CD4-positive, alpha-beta T cell (primary cell): ENCODE data around the gene ATPAF1. TPM values are rescaled to one million over a fixed set of nuclear protein-coding genes. Genes with fewer than 3 reads are reported as not detected.

ENCODE experiments used
- ATAC-seq: fragments of 200-7000 bp; cut with Tn5 transposase; one replicate; pipeline ENCODE4 v1.10.0; 2022; ENCODE audit warnings: mild to moderate bottlenecking; ENCODE audit not compliant: poor library complexity
- CTCF ChIA-PET: fragments of 350-600 bp; sonication (Branson Sonifier 250); formaldehyde crosslinking; loops from one replicate; lab custom pipeline; 2021; ENCODE audit warnings: antibody characterized with exemption, inconsistent platforms; lab: Charles Lee
- POLR2A ChIA-PET: fragments of 350-600 bp; sonication (Branson Sonifier 250); formaldehyde crosslinking; loops from one replicate; lab custom pipeline; 2021; ENCODE audit warnings: antibody characterized with exemption, inconsistent platforms; lab: Charles Lee
- DNase-seq, 14 experiments: peaks; one replicate each; pipeline ENCODE4 v3.0.0-alpha.2; 2013 to 2020; ENCODE audit warnings: mixed read lengths in 2 of 14
- H3K27ac ChIP-seq, 2 donors: one replicate each; pipeline versions ENCODE4 v1.5.1 to v1.7.0; 2013; ENCODE audit warnings: low read length in 2 of 2, low read depth in 1 of 2, mild to moderate bottlenecking in 1 of 2
- H3K27me3 ChIP-seq, 2 experiments: 1 replicate in 1 of 2; 2 replicates in 1 of 2; pipeline versions ENCODE4 v1.6.1 to v1.7.0; 2013; ENCODE audit warnings: low read length in 2 of 2, control low read depth in 1 of 2, mild to moderate bottlenecking in 1 of 2, moderate library complexity in 1 of 2; ENCODE audit not compliant: insufficient read depth in 2 of 2, control insufficient read depth in 1 of 2
- H3K36me3 ChIP-seq: one replicate; pipeline ENCODE4 v1.6.1; 2013; ENCODE audit warnings: low read length, control low read depth; ENCODE audit not compliant: insufficient read depth
- H3K4me1 ChIP-seq: one replicate; pipeline ENCODE4 v1.6.1; 2013; ENCODE audit warnings: low read length, control low read depth; ENCODE audit not compliant: insufficient read depth
- H3K4me3 ChIP-seq: one replicate; pipeline ENCODE4 v1.5.1; 2013; ENCODE audit warnings: mild to moderate bottlenecking, low read length, moderate library complexity
- H3K9me3 ChIP-seq, 2 experiments: 1 replicate in 1 of 2; 2 replicates in 1 of 2; pipeline versions ENCODE4 v1.6.1 to v1.7.0; 2013; ENCODE audit warnings: low read length in 2 of 2, mild to moderate bottlenecking in 2 of 2, control low read depth in 1 of 2, moderate library complexity in 1 of 2; ENCODE audit not compliant: control insufficient read depth in 1 of 2, insufficient read depth in 1 of 2
- H3K27ac Mint-ChIP-seq: one replicate; pipeline ENCODE4 v1.8.0; 2020; ENCODE audit warnings: mixed read lengths
- H3K27me3 Mint-ChIP-seq: one replicate; pipeline ENCODE4 v1.8.0; 2021; ENCODE audit warnings: mixed read lengths
- H3K36me3 Mint-ChIP-seq: one replicate; pipeline ENCODE4 v1.8.0; 2021; ENCODE audit warnings: low read depth, mixed read lengths
- H3K4me1 Mint-ChIP-seq: one replicate; pipeline ENCODE4 v1.8.0; 2021; ENCODE audit warnings: low read depth, mixed read lengths
- H3K4me3 Mint-ChIP-seq: one replicate; pipeline ENCODE4 v1.8.0; 2020; ENCODE audit warnings: mild to moderate bottlenecking, mixed read lengths
- H3K9me3 Mint-ChIP-seq: one replicate; pipeline ENCODE4 v1.8.0; 2020; ENCODE audit warnings: mixed read lengths
- intact Hi-C, 2 experiments: fragments of 100-400 bp; cut with DNase I in 1 of 2; cut with micrococcal nuclease in 1 of 2; formaldehyde crosslinking; loops; one replicate each; pipeline versions ENCODE4 v1.15.1 to v1.9.0; 2023 to 2025; cut with DNase I, micrococcal nuclease
- total RNA-seq, 174 experiments: library from RNA in 2 of 174; stranded (reverse) in 2 of 174; gene quantifications; one replicate each; pipeline ENCODE4 v1.2.3 and lab custom pipeline; 2021 to 2026
- TF ChIP-seq, protein P1 (sequence below): fragments of 200-600 bp; IDR thresholded peaks from one replicate; pipeline ENCODE4 v1.8.0; 2022; ENCODE audit warnings: antibody characterized with exemption, mild to moderate bottlenecking

Gene ATPAF1
- total RNA-seq, 2 experiments from 2014 or later: 10.1 to 12.4 TPM

DNA sequence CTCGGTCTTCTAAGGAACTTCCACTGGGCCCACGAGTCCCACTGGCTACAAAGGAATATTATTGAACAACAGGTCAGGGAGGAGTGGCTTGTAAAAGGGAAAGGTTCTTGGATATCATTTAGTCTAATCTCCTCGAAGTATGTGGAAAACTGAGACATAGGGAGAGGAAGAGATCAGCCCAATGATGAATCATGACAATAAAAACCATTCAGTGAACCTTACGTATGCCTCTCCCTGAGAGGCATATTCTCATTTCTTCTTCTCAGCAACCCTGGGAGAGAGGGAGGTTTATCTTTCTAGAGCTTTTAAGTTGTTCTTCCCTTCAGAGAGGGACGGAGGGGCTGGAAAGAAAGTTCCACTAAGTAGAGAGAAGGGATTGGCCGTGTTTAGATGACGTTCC lies 46.2 kb downstream of the ATPAF1 start:
- Histone ChIP-seq H3K27ac (no peak overlapping the region), H3K4me1 (peaks cover 7% of the 10 kb centered on the region), H3K9me3 (no peaks in the 10 kb centered on the region), H3K36me3 (no peaks in the 10 kb centered on the region), H3K27me3 (no peaks in the 10 kb centered on the region), H3K4me3 (no peak overlapping the region)
- H3K4me1 Mint-ChIP-seq: peaks cover 10% of the 10 kb centered on the region
- no peaks in the 10 kb centered on the region for H3K27me3 Mint-ChIP-seq
- H3K4me3 Mint-ChIP-seq: no peak overlapping the region
- ATAC-seq (no peak), DNase-seq (no peak)
- intact Hi-C loops: no loop called here
- ChIA-PET CTCF (no interaction called here), POLR2A (interaction anchor here (0.9 to 1.6 kb wide), 2 partner anchors 8 to 18 kb away, joined by 3 to 6 read pairs; partner anchors contain the start of gene MKNK1)
- H3K36me3 Mint-ChIP-seq: no peaks in the 10 kb centered on the region
- no peak overlapping the region for H3K27ac Mint-ChIP-seq
- H3K9me3 Mint-ChIP-seq: no peaks in the 10 kb centered on the region
- TF ChIP-seq, protein P1, sequence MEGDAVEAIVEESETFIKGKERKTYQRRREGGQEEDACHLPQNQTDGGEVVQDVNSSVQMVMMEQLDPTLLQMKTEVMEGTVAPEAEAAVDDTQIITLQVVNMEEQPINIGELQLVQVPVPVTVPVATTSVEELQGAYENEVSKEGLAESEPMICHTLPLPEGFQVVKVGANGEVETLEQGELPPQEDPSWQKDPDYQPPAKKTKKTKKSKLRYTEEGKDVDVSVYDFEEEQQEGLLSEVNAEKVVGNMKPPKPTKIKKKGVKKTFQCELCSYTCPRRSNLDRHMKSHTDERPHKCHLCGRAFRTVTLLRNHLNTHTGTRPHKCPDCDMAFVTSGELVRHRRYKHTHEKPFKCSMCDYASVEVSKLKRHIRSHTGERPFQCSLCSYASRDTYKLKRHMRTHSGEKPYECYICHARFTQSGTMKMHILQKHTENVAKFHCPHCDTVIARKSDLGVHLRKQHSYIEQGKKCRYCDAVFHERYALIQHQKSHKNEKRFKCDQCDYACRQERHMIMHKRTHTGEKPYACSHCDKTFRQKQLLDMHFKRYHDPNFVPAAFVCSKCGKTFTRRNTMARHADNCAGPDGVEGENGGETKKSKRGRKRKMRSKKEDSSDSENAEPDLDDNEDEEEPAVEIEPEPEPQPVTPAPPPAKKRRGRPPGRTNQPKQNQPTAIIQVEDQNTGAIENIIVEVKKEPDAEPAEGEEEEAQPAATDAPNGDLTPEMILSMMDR: no peak

- DNase-seq: no peak
These were observed 48.4 kb downstream of the ATPAF1 start for GRCh38 chr1:46619656-46620258.

DNA sequence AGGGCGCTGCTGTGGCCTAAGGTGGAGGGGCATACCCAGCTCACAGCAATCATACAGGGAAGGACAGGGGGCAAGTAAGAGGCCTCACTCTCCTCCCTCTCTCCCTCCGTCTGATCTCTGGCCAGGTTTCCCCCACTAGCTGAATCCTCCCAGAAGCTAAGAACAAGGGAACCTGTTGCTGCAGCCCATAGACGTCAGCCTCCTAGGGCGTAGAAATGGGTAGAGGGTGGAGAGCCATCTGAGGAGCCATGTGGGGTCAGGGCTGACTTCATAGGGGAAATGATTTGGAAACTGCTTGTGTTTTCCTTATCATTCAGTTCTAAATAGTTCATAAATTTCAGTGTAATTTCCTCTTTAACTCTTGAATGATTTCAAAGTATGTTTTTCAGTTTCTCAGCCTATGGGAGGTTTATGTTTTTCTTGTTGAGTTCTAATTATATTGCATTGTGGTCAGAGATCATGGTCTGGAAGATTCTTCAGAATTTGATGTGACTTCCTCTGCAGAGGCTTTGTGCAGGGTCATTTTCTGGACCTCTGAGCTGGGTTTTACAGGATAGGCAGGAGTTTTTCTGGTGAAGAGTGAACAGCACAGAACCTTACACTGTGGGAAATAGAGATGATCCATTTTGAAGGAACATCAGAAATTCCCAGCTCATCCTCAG lies 49.3 kb downstream of the ATPAF1 start:
- POLR2A ChIA-PET: interaction anchor here (1.1 to 7.5 kb wide), 2 partner anchors 14 to 100 kb away, joined by 3 to 163 read pairs; partner anchors contain the start of genes EFCAB14 and MKNK1

More at GRCh38 chr1:46619656-46620258, 48.4 kb downstream of the ATPAF1 start:
- Mint-ChIP-seq H3K9me3 (no peaks in the 10 kb centered on the region), H3K36me3 (no peaks in the 10 kb centered on the region), H3K27ac (no peak overlapping the region), H3K4me3 (no peak overlapping the region), H3K4me1 (peaks cover 26% of the 10 kb centered on the region), H3K27me3 (no peaks in the 10 kb centered on the region)
- Histone ChIP-seq H3K27me3 (no peaks in the 10 kb centered on the region), H3K27ac (no peak overlapping the region), H3K9me3 (no peaks in the 10 kb centered on the region), H3K4me1 (peaks cover 24% of the 10 kb centered on the region), H3K4me3 (no peak overlapping the region), H3K36me3 (no peaks in the 10 kb centered on the region)
- intact Hi-C loops: loop anchor here (5.0 kb wide), 2 partner anchors 48 to 98 kb away; partner anchors contain the start of genes EFCAB14 (in 2 of the 2) and ATPAF1 (in 1 of the 2)
- no peak for ATAC-seq
- TF ChIP-seq, protein P1: no peak
- ChIA-PET POLR2A (interaction anchor here (7.5 kb wide), 1 partner anchor 15 kb away, joined by 163 read pairs; the partner anchor contains the start of gene MKNK1), CTCF (interaction anchor here (0.6 kb wide), 1 partner anchor 943 kb away, joined by 4 read pairs; no protein-coding TSS in a partner anchor)

More for the DNA sequence above, 49.3 kb downstream of the ATPAF1 start:
- H3K4me3 Mint-ChIP-seq: peak overlapping the region; percentile 60
- H3K9me3 Mint-ChIP-seq: no peaks in the 10 kb centered on the region
- no peak overlapping the region for H3K27ac ChIP-seq
- H3K4me1 ChIP-seq: peaks cover 33% of the 10 kb centered on the region
- no peak overlapping the region for H3K27ac Mint-ChIP-seq
- H3K9me3 ChIP-seq: no peaks in the 10 kb centered on the region
- intact Hi-C loops: loop anchor here (5.0 kb wide), 2 partner anchors 48 to 98 kb away; partner anchors contain the start of genes EFCAB14 (in 2 of the 2) and ATPAF1 (in 1 of the 2)
- H3K36me3 Mint-ChIP-seq: no peaks in the 10 kb centered on the region
- DNase-seq: no peak
- peaks cover 34% of the 10 kb centered on the region for H3K4me1 Mint-ChIP-seq
- no peak for ATAC-seq
- no peak overlapping the region for H3K4me3 ChIP-seq
- H3K36me3 ChIP-seq: no peaks in the 10 kb centered on the region
- CTCF ChIA-PET: interaction anchor here (0.6 to 4.2 kb wide), 3 partner anchors 14 to 942 kb away, joined by 3 to 20 read pairs (median 4); partner anchors contain the start of gene MKNK1
- TF ChIP-seq, protein P1: no peak
- H3K27me3 ChIP-seq: no peaks in the 10 kb centered on the region
- no peaks in the 10 kb centered on the region for H3K27me3 Mint-ChIP-seq
